HG02798 (cell line): ENCODE data around the gene ELOVL2.

Experiments
- ATAC-seq: cut with Tn5 transposase; IDR thresholded peaks from one replicate; pipeline ENCODE4 v1.9.1; 2021; ENCODE audit warnings: mild to moderate bottlenecking; ENCODE audit not compliant: unreplicated experiment, poor library complexity

ELOVL2 gene

DNA sequence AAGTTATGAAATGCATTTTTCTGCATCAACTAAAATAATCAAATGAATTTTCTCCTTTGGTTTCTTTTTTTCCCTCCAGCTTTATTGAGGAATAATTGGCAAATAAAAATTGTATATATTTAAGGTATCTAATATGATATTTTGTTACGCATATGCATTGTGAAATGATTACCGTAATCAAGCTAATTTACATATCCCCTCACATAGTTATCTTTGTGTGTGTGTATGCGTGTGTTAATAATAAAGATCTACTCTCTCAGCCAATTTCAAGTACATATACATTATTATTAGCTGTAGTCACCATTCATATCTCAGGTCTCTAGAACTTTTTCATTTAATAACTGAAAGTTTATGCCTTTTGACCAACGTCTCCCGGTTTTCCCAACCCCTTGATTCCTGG lies 96.1 kb downstream of the ELOVL2 start:
- no peak for ATAC-seq

DNA sequence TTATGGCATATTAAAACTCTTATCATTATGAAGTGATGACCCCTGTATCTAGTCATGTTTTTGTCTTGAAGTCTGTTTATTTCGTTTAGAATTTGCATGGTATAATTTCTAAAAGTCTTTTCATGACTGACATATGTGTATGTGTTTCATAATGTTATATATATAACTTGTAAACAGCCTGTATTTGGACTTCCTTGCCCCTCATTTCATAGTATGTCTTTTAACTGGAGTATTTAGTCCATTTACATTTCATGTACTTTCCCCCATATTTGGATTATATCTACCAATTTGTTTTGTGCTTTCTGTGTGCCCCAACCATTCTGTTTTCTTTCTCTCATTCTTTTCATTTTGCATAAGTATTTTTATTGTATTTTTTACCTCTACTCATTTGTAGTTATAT lies 98.3 kb downstream of the ELOVL2 start:
- ATAC-seq = no peak

DNA sequence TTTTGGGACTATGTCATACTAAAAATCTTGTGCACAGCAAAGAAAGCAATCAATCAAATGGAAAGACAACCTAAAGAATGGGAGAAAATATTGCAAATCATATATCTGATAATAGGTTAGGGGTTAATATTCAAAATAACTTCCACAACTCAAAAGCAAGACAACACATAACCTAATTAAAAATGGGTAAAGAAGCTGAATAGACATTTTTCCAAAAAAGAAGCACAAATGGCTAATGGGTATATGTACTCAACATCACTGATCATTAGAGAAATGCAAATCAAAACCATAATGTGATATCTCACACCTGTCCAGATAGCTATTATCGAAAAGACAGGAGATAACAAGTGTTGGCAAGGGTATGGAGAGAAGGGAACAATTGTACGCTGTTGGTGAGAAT lies 104.3 kb downstream of the ELOVL2 start:
- ATAC-seq = no peak

DNA sequence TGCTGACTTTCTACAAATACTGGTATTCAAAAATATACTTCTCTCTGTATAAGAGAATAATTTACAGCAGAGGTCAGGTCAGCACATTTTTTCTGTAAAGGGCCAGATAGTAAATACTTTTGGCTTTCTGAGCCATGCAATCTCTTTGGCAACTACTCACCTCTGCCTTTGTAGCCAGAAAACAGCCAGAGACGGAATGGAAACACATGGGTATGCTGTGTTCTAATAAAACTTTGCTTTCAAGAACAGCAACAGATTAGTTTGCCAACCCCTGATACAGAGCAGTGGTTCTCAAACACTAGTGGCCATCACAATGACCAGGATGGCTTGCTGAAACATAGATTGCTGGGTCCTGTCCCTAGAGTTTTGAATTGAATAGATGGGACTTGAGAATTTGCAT lies 111.0 kb downstream of the ELOVL2 start:
- ATAC-seq = no peak
